CD4-positive, alpha-beta T cell treated with Interleukin-6 at 100 ng/mL for 8 hours (primary cell): Measurements from ENCODE around the gene HLA-DQB1.
"Not testable (repeated sequence)": the region's sequence is repeated elsewhere in the genome, so short reads cannot be mapped to it uniquely, and the experiment has no call there.

Experiments
- DNase-seq: peaks from one replicate; pipeline ENCODE4 v3.0.0-alpha.2; 2020; ENCODE audit warnings: mixed read lengths, low spot score

The HLA-DQB1 gene

GRCh38 chr6:32662099-32662498, 4.4 kb downstream of the HLA-DQB1 start:
- DNase-seq: no peak

- DNase-seq: no peak
Observed at GRCh38 chr6:32659856-32660595, 6.4 kb downstream of the HLA-DQB1 start.

- no peak for DNase-seq
Observed at GRCh38 chr6:32658268-32658897, 8.1 kb downstream of the HLA-DQB1 start.

GRCh38 chr6:32657819-32658218, 8.6 kb downstream of the HLA-DQB1 start:
- DNase-seq: not testable (repeated sequence)

- not testable (repeated sequence) for DNase-seq
Observed at GRCh38 chr6:32657329-32657728, 9.1 kb downstream of the HLA-DQB1 start.

- no peak for DNase-seq
Observed at GRCh38 chr6:32655203-32655710, 11.2 kb downstream of the HLA-DQB1 start.

GRCh38 chr6:32645047-32645703, 21.3 kb downstream of the HLA-DQB1 start:
- no peak for DNase-seq

GRCh38 chr6:32643904-32644303, 22.6 kb downstream of the HLA-DQB1 start:
- DNase-seq: no peak

GRCh38 chr6:32642720-32643106, 23.7 kb downstream of the HLA-DQB1 start:
- no peak for DNase-seq

- DNase-seq: not testable (repeated sequence)
Observed at GRCh38 chr6:32641785-32642719, 24.4 kb downstream of the HLA-DQB1 start.

GRCh38 chr6:32641122-32641521, 25.3 kb downstream of the HLA-DQB1 start:
- no peak for DNase-seq

- no peak for DNase-seq
Observed at GRCh38 chr6:32639440-32640394, 26.7 kb downstream of the HLA-DQB1 start.

- DNase-seq: no peak
Observed at GRCh38 chr6:32638532-32639219, 27.8 kb downstream of the HLA-DQB1 start.

- no peak for DNase-seq
Observed at GRCh38 chr6:32637883-32638282, 28.6 kb downstream of the HLA-DQB1 start.

- no peak for DNase-seq
Observed at GRCh38 chr6:32637219-32637880, 29.1 kb downstream of the HLA-DQB1 start, which contains the start of gene HLA-DQA1. Gene HLA-DQA1, plus strand, starts transcription at chr6:32637406. Its CDS starts 53 bp downstream, at chr6:32637459.

GRCh38 chr6:32635526-32636123, 30.8 kb downstream of the HLA-DQB1 start:
- no peak for DNase-seq

GRCh38 chr6:32629793-32630192, 36.7 kb downstream of the HLA-DQB1 start:
- not testable (repeated sequence) for DNase-seq

GRCh38 chr6:32627831-32628230, 38.6 kb downstream of the HLA-DQB1 start:
- DNase-seq: peak; percentile 20

- DNase-seq: no peak
Observed at GRCh38 chr6:32627249-32627648, 39.2 kb downstream of the HLA-DQB1 start.
